SK-N-MC (cell line): ENCODE measurements around the gene MOCS1.

Source experiments
- EZH2 ChIP-seq: fragments of 200-600 bp; sonication (generic); IDR thresholded peaks from one replicate; pipeline ENCODE4 v1.6.1; 2017; ENCODE audit warnings: antibody characterized with exemption
- FOXP2 ChIP-seq: optimal IDR thresholded peaks from 2 replicates; pipeline ENCODE3; 2011; ENCODE audit warnings: mild to moderate bottlenecking, moderate library complexity; ENCODE audit not compliant: insufficient read depth; ENCODE audit errors: extremely low read length, control extremely low read depth
- POLR2AphosphoS5 ChIP-seq: IDR thresholded peaks from 2 replicates; pipeline ENCODE4 v1.6.1; 2012; ENCODE audit warnings: mild to moderate bottlenecking, low read depth, low read length, borderline replicate concordance

- no peak for TF ChIP-seq POLR2AphosphoS5
- no peak for TF ChIP-seq EZH2
- TF ChIP-seq FOXP2 = no peak
These were observed 10.9 kb downstream of the MOCS1 start for GRCh38 chr6:39923394-39923793.
